HL-60 (cell line): ENCODE data around the gene ACVR1B.

Experiments
- DNase-seq, 2 experiments: peaks; one replicate each; pipeline ENCODE4 v3.0.0-alpha.2; 2010 to 2020; ENCODE audit warnings: low read depth in 1 of 2, low spot score in 1 of 2
- H3K27ac ChIP-seq: fragments of 250-450 bp; sonication (Bioruptor Pico); replicated peaks from 2 replicates; pipeline ENCODE4 v1.5.1; 2020; ENCODE audit warnings: mild to moderate bottlenecking, moderate library complexity
- H3K27me3 ChIP-seq: fragments of 250-450 bp; sonication (Bioruptor Pico); 2 replicates; pipeline ENCODE4 v1.5.1; 2021; ENCODE audit warnings: mild to moderate bottlenecking, moderate library complexity; ENCODE audit not compliant: insufficient read depth, poor library complexity, severe bottlenecking
- H3K4me3 ChIP-seq: replicated peaks from 2 replicates; pipeline ENCODE4 v1.5.1; 2011; ENCODE audit warnings: mild to moderate bottlenecking, control low read depth, low read length; ENCODE audit not compliant: insufficient read depth
- GABPA ChIP-seq: IDR thresholded peaks from 2 replicates; pipeline ENCODE4 v1.6.1; 2012; ENCODE audit warnings: low read depth
- POLR2AphosphoS5 ChIP-seq: IDR thresholded peaks from 2 replicates; pipeline ENCODE4 v1.6.1; 2012; ENCODE audit warnings: low read depth
- REST ChIP-seq: IDR thresholded peaks from 2 replicates; pipeline ENCODE4 v1.6.1; 2012; ENCODE audit warnings: low read depth; ENCODE audit not compliant: insufficient replicate concordance
- SPI1 ChIP-seq: IDR thresholded peaks from 2 replicates; pipeline ENCODE4 v1.6.1; 2012; ENCODE audit warnings: low read depth, mild to moderate bottlenecking, borderline replicate concordance
- TF ChIP-seq, protein P1 (sequence below): IDR thresholded peaks from one replicate; pipeline ENCODE4 v1.5.1; 2011; ENCODE audit warnings: low read length, control low read depth, inconsistent platforms; ENCODE audit not compliant: insufficient read depth

The ACVR1B gene

DNA sequence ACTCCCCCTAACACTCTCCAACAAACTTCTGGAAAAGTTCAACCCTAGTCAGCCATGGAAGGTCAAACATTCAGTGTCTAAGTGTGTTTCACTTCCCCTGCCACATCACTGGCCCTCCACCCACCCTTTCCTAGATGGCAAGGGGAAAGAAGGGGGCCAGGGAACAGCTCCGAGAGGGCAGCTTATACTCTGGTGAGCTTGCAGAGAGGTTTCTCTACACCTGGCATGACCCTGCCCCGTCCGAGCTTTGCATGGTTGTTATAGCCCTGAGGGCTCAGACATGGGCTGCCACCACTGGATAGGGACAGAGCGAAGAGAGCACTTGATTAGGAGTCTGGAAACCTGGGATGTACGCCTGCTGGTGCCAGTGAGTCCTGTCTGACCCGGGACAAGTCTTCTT, 40.2 kb upstream of the ACVR1B start:
- no peak overlapping the region for H3K4me3 ChIP-seq
- H3K27me3 ChIP-seq: peaks cover 18% of the 10 kb centered on the region

DNA sequence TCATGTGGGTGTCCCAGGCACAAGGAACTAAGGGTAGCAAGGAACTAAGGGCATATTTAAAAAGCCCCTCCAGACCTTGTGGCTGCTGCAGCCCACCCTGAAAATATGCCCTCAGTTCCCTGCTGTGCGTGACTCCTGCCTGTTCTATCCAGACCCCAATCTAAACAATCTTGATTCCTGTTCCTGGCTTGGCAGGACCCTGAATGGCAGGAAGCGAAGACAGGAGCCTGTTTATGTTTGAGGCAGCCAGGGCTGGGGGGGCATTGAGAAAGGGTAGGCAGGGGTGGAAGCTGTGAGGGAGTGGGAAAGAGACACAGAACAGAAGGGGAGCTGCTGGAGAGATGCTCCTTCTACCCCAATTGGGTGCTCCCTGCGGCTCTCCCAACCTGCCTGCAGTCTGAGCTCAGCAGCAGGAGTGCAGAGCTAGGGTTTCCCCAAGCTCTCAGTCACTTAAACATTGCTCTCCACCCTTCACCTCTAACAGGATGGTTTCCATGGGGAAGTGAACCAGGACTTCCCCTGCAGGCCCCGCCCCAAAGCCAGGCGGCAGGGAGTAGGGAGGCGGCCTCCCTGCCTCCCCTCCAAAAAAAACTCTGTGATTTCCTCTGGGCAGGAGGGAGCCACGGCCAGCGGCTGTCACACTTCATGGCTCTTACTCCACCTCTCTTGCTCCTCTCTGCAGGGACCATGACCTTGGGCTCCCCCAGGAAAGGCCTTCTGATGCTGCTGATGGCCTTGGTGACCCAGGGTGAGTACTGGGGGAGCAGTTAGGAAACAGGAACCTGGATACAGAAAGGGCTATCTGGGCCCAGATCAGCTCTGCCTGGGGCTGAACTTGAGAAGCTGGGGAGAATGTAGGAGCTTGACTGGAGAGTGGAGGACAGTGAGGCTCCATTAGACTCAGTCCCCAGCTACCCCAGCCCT, 39.4 kb upstream of the ACVR1B start:
- no peak overlapping the region for H3K27ac ChIP-seq
- H3K4me3 ChIP-seq: no peak overlapping the region
- peak; percentile 20 to 51 for DNase-seq
- no peak for TF ChIP-seq POLR2AphosphoS5
- TF ChIP-seq, protein P1, sequence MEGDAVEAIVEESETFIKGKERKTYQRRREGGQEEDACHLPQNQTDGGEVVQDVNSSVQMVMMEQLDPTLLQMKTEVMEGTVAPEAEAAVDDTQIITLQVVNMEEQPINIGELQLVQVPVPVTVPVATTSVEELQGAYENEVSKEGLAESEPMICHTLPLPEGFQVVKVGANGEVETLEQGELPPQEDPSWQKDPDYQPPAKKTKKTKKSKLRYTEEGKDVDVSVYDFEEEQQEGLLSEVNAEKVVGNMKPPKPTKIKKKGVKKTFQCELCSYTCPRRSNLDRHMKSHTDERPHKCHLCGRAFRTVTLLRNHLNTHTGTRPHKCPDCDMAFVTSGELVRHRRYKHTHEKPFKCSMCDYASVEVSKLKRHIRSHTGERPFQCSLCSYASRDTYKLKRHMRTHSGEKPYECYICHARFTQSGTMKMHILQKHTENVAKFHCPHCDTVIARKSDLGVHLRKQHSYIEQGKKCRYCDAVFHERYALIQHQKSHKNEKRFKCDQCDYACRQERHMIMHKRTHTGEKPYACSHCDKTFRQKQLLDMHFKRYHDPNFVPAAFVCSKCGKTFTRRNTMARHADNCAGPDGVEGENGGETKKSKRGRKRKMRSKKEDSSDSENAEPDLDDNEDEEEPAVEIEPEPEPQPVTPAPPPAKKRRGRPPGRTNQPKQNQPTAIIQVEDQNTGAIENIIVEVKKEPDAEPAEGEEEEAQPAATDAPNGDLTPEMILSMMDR: no peak
- no peak for TF ChIP-seq GABPA
- peak; percentile 57; the same call in 1 of the 2 replicates for TF ChIP-seq SPI1
- peaks cover 15% of the 10 kb centered on the region for H3K27me3 ChIP-seq

More for the DNA sequence above, 40.2 kb upstream of the ACVR1B start:
- no peak overlapping the region for H3K27ac ChIP-seq
- no peak for DNase-seq
- no peak for TF ChIP-seq SPI1
- TF ChIP-seq REST: no peak
- TF ChIP-seq POLR2AphosphoS5: no peak
- TF ChIP-seq GABPA: no peak
- TF ChIP-seq, protein P1: no peak

DNA sequence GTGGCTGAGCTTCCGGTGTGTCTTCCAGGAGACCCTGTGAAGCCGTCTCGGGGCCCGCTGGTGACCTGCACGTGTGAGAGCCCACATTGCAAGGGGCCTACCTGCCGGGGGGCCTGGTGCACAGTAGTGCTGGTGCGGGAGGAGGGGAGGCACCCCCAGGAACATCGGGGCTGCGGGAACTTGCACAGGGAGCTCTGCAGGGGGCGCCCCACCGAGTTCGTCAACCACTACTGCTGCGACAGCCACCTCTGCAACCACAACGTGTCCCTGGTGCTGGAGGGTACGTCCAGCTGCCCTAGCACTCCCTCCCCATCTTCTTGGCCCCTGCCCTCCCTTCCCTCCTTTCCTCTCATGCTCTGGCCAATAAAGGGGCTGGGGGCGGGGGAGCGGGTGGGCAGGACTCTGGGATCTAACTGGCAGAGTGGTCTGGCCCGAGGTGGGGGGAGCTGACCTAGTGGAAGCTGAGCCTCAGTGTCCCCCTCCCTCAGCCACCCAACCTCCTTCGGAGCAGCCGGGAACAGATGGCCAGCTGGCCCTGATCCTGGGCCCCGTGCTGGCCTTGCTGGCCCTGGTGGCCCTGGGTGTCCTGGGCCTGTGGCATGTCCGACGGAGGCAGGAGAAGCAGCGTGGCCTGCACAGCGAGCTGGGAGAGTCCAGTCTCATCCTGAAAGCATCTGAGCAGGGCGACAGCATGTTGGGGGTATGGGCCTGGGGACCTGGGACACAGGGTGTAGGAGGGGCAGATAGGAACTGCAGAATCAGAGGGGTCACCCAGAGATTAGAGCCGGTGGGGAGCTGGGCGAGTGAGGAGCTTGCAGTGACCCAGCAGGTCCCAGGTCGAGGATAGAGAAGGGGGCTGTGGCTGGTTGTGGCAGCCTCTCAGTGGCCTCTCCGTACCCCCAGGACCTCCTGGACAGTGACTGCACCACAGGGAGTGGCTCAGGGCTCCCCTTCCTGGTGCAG, 38.1 kb upstream of the ACVR1B start:
- H3K27me3 ChIP-seq: peaks cover 6% of the 10 kb centered on the region
- H3K4me3 ChIP-seq: no peak overlapping the region
- DNase-seq: no peak
- TF ChIP-seq, protein P1: no peak
- TF ChIP-seq POLR2AphosphoS5 (no peak), REST (no peak), SPI1 (no peak), GABPA (no peak)
- no peak overlapping the region for H3K27ac ChIP-seq
